Ovary (tissue), 3 donors: ENCODE data around the gene C1QTNF12.

ENCODE experiments used
- CTCF ChIP-seq, 3 donors: fragments of 450-650 bp in 2 of 3; fragments of 200-600 bp in 1 of 3; IDR thresholded peaks; one replicate each; pipeline versions ENCODE4 v1.5.1 to v1.8.0; 2016 to 2022; ENCODE audit warnings: antibody characterized with exemption in 3 of 3, mild to moderate bottlenecking in 1 of 3
- EP300 ChIP-seq: sonication (generic); formaldehyde crosslinking; IDR thresholded peaks from one replicate; pipeline ENCODE4 v1.6.1; 2017; ENCODE audit warnings: antibody characterized with exemption
- POLR2A ChIP-seq: fragments of 450-650 bp; IDR thresholded peaks from one replicate; pipeline ENCODE4 v1.6.1; 2017; ENCODE audit warnings: antibody characterized with exemption, mild to moderate bottlenecking, moderate library complexity
- donor health status: DM: no; HTN: no; CAD: no.

GRCh38 chr1:1280782-1281481 is 34.4 kb upstream of the C1QTNF12 start:
- TF ChIP-seq POLR2A (no peak), CTCF (IDR thresholded peaks at IDR 0.05) (no peak), EP300 (no peak)
